M059J (cell line): ENCODE data around the gene PCLO. TPM values are rescaled to one million over a fixed set of nuclear protein-coding genes. Genes with fewer than 3 reads are reported as not detected.
"Not testable (repeated sequence)": the region's sequence is repeated elsewhere in the genome, so short reads cannot be mapped to it uniquely, and the experiment has no call there.

ENCODE experiments used
- DNase-seq: peaks from one replicate; pipeline ENCODE4 v3.0.0-alpha.2; 2012; ENCODE audit warnings: low read depth
- total RNA-seq: library from RNA; depleted of rRNA; stranded (reverse); fragments of >200 nt; shearing (Covaris generic); gene quantifications from 2 replicates; pipeline ENCODE4 v1.2.3, GENCODE V29; 2014

PCLO gene
- total RNA-seq, 1 experiment from 2014 or later: 27.1 TPM

DNA sequence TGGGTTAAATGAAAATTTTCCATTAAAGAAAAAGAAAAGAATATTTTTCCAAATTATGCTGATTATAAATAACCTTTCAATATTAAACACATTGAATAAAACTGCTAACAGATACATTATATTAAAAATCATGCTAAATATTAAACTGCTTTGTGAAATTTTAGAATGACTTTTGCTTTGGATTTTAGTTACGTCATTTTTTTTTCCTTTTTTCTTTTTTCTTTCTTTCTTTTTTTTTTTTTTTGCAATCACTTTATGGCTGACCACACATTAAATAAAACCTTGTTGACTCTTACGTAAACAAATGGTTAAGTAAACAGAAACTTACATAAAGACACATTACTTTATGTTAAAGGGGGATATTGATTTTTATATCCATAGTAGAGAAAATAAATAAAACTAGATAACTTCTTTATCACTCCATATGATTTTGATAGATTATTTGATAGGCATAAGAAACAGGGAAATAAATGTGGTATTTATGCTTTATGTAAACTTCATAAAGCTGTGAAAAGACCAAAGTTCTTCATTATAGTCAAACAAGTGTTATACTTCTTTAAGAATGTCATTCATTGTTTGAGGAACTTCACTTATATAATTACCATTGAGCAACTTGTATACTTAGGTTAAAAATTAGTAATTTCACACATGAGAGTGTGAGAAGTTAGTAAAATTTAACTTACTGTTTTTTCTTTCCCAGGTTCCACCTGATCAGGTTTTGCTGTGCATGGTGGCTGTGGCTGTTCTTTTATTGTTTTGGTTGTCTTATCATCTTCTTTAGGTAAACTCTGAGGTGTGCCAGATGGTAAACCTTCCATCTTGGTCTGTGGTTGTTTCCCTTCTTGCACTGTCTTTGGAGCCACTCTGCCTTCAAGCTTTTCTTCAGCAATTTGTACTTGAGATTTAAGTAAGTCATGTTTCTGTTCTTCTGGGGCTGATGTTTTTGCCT lies 197.3 kb downstream of the PCLO start:
- DNase-seq: no peak

GRCh38 chr7:82964150-82964882 lies 198.4 kb downstream of the PCLO start:
- no peak for DNase-seq

GRCh38 chr7:82961240-82961639 lies 201.4 kb downstream of the PCLO start:
- DNase-seq: no peak

- no peak for DNase-seq
Observed at GRCh38 chr7:82959528-82959927, 203.2 kb downstream of the PCLO start.

DNA sequence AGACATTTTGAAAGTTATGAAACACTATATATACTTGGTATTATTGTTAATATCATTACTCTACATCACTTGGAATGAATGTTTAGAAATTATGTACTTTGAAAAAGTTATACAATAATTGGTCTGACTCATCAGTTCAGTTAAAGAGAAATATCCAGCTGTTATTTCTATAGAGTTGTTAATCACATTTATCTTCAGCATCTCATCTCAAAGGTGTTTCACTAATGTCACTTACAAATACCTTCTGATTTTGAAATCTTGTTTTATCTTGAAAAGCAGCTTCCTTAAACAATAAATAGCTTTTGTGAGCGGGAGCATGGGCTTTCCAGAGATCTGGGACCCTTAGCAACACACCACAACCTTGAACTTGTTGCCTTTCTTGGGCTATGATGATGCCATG lies 205.2 kb downstream of the PCLO start:
- no peak for DNase-seq

GRCh38 chr7:82953324-82954027 lies 209.2 kb downstream of the PCLO start:
- DNase-seq: no peak

- no peak for DNase-seq
Observed at GRCh38 chr7:82950436-82950835, 212.2 kb downstream of the PCLO start.

DNA sequence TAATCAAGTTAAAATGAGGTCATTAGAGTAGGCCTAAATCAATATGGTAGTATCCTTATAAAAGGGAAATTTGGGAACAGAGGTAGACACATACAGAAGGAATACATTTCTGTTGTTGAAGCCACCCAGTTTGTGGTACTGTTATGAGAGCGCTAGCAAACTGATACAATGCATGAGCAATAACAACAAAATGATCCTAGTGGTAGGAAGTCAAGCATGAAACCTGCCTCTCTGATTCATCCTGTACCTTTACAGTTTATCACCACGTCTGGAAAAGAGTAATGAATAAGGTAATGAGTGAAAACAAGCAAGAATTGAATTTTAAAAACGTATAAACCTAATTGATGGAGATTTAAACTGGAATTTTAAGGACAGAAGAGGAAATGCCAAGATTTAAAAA lies 217.2 kb downstream of the PCLO start:
- peak; percentile 57 for DNase-seq

DNA sequence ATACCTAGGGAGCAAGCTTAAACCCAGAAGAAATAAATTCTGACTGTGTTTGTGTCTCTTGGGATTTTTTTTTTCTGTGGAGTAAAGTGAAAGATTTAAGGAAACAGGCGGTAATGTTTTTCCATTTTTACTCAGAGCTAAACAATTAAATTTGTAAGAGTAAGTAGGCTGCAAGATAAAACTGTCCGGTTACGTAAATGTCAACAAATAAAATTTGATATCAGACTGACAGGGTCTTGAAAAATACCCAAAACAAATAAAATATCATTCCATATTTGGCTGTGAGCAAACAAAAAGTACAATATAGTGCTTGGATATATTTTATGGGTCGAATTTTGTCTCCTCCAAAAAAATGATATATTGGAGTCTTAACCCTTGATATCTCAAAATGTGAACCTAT lies 217.6 kb downstream of the PCLO start:
- DNase-seq: no peak

GRCh38 chr7:82932516-82932915 lies 230.2 kb downstream of the PCLO start:
- DNase-seq: no peak

GRCh38 chr7:82926477-82926876 lies 236.2 kb downstream of the PCLO start:
- DNase-seq: peak; percentile 30

DNA sequence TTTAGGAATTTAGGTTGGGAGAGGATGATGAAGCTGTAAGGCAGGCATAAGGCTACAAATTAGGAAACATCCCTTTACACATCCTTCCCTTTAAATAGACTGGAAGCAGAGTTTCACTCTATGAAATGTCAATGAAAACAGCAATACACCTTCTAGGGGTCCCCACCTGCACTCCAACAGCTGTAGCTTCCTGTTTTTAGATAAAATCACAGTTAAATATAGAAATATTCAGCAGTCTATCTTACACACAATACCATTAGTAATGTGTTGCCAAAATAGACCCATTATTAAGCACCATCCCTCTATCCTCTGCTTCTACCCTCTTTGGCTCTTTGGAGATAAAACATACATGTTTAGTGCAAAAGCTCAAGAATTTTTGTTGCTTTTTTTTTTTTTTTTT lies 237.4 kb downstream of the PCLO start:
- no peak for DNase-seq

- DNase-seq: no peak
Observed at GRCh38 chr7:82906502-82906901, 256.2 kb downstream of the PCLO start.

DNA sequence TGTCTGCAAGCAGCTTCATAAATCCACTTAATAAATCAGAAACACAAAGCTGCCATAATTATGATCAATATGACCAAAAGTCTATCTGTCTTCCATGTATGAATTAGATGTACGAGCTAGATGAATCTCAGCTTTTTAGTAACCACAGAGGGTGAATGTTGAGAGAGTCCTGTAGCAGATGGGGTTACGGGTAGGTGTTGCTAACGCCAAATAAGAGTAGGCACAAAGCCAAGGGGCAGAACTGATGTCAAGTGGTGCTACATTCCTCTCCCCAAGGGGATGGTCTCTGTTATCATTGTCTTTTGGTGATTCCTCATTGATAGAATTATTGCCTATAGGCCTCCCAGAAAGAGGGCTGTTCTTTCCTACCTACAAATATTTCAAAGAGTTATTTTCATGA lies 257.8 kb downstream of the PCLO start:
- DNase-seq: no peak

DNA sequence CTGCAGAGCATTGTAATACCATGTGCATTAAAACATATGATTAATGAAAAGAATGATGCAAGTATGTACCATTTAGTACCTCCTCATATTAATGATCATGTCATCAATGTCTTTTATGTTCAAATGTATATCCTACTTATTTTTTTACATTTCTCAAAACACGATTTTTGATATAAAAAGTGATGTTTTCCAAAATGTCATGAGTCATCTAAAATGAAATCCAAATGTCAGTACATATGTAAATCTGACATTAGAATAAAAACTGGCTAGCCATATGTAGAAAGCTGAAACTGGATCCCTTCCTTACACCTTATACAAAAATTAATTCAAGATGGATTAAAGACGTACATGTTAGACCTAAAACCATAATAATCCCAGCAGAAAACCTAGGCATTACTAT lies 261.6 kb downstream of the PCLO start:
- DNase-seq: not testable (repeated sequence)

DNA sequence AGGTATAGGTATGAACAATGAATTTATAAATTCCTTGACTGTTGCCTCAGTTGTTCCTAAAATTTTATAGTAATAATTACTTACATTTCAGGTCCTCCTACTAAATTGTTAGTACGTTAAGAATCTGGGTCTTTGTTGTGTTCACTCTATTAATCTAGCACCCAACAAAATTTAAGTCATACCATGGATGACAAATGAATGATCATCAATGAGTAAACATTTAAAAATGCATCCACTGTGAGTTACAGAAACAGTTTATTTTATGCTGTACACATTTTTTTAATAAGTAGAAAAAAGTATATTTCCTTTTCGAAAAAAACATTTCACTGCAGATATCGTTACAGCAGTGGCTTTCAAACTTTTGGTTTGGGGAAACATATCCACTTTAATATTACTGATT lies 265.2 kb downstream of the PCLO start:
- peak; percentile 30 for DNase-seq

DNA sequence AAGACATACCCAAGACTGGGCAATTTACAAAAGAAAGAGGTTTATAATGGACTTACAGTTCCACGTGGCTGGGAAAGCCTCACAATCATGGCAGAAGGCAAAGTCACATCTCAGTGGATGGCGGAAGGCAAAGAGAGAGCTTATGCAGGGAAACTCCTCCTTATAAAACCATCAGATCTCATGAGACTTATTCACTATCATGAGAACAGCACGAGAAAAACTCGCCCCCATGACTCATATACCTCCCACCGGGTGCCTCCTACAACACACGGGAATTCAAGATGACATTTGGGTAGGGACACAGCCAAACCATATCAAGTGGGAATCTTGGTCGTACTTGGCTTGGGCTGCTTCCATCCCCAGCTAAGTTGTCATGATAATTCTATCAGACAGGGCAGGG lies 268.3 kb downstream of the PCLO start:
- peak; percentile 26 for DNase-seq

DNA sequence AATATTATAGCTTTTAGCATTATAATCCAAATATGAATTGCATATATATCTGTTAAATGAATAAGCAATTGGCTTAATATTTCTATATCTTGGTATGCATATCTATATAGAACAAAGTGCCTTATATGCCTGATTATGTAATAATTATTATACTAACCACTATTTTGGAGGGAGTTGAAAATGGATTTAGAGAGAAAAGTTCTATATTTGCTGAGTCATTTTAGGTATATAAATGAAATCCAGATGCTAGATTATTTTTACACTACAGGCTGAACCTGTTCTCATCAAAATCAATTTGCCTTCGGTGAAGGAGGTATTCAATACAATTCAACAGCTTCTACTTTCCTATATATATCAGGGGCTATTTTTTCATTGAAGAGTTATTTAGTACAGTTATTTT lies 276.4 kb downstream of the PCLO start:
- DNase-seq: no peak

DNA sequence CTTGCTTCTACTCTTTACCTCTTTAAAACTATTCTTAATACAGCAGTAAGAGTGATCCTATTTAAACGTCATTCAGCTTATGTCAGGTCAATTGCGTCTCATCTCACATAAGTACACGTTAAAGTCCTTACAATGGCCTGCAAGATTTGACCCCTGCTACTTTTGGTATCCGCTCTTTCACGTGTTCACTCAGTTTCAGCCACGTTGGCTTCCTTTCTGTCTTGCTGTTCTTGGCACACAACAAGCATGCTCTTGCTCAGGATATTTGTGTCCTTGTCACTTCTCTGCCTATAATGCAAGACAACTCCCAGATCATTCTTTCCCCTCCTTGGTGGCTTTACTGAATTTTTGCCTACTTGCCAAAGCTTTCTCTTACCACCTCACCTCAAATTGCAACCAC lies 296.8 kb downstream of the PCLO start:
- DNase-seq: peak; percentile 36

DNA sequence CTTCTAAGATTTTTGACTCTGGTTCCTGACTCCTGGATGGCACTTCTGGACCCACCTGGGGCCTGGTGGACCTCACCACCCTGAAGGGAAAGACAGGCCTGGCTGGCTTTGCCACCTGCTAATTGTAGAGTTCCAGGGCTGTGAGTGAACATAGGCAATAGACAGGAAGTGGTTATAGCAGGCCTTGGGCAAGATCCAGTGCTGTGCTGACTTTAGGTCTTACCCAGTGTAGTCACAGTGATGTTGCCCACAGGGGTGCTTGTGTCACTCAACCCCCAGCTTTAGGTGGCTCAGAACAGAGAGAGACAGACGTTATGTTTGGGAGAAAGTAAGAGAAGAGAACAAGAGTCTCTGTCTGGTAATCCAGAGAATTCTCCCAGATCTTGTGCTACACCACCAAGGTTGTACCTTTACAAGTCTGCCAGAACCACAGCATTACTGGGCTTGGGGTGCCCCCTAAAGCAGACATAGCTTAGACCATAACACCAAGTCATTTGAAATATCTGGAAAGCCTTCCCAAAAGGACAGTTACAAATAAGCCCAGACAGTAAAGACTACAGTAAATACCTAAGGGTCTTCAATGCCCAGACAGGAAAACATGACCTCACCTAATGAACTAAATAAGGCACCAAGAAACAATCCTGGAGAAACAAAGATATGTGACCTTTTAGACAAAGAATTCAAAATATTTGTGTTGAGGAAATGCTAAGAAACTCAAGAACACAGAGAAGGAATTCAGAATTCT lies 303.4 kb downstream of the PCLO start:
- peak; percentile 74 for DNase-seq

DNA sequence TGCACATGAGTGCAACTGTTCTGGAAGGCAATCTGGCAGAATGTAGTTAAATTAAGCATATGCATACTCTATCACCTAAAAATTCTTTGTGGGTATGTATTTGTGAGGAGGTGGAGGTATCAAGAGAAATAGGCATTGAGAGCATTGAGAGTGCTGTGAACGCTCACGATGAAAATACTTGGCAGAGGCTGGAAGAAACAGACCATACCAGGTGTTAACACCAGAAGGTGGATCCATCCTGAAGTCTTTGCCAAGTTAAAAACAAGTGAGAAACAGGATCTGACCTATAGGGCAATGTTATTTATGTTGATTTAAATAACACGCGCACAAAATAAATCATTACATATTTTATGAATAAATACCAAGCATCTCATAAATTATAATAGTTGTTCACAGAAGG lies 311.6 kb downstream of the PCLO start:
- DNase-seq: no peak

GRCh38 chr7:82841828-82842227 lies 320.9 kb downstream of the PCLO start:
- peak; percentile 86 for DNase-seq
